GM12872 (cell line): ENCODE data around the gene CHD3.

ENCODE experiments used
- CTCF ChIP-seq: IDR thresholded peaks from 3 replicates; pipeline ENCODE4 v1.5.1; 2011; ENCODE audit warnings: low read depth, mild to moderate bottlenecking, low read length, moderate library complexity; ENCODE audit not compliant: insufficient read depth

The CHD3 gene

GRCh38 chr17:7940034-7940433 lies 51.4 kb downstream of the CHD3 start:
- TF ChIP-seq CTCF: no peak

- no peak for TF ChIP-seq CTCF
Measured at GRCh38 chr17:7940743-7941142, 52.2 kb downstream of the CHD3 start.

GRCh38 chr17:7943291-7943690 lies 54.7 kb downstream of the CHD3 start:
- no peak for TF ChIP-seq CTCF

- no peak for TF ChIP-seq CTCF
Measured at GRCh38 chr17:7944326-7944725, 55.7 kb downstream of the CHD3 start.

GRCh38 chr17:7945651-7946050 lies 57.1 kb downstream of the CHD3 start:
- TF ChIP-seq CTCF: no peak

- no peak for TF ChIP-seq CTCF
Measured at GRCh38 chr17:7946441-7946840, 57.9 kb downstream of the CHD3 start.

- no peak for TF ChIP-seq CTCF
Measured at GRCh38 chr17:7947651-7948050, 59.1 kb downstream of the CHD3 start.

GRCh38 chr17:7950578-7950977 lies 62.0 kb downstream of the CHD3 start:
- no peak for TF ChIP-seq CTCF
